Neural progenitor cell (in vitro differentiated cells): ENCODE measurements around the gene RBBP5. TPM values are rescaled to one million over a fixed set of nuclear protein-coding genes. Genes with fewer than 3 reads are reported as not detected.

Experiments used
- DNase-seq: peaks from one replicate; pipeline ENCODE4 v3.0.0-alpha.2; 2016; ENCODE audit warnings: low spot score
- H2AFZ ChIP-seq: fragments of 200-600 bp; sonication (generic); replicated peaks from 2 replicates; pipeline ENCODE4 v1.6.1; 2016; ENCODE audit warnings: antibody characterized with exemption
- H3F3A ChIP-seq: fragments of 200-600 bp; sonication (generic); 2 replicates; pipeline ENCODE4 v1.6.1; 2016; ENCODE audit warnings: antibody characterized with exemption, low read depth
- H3K27ac ChIP-seq: fragments of 200-600 bp; sonication (generic); 2 replicates; pipeline ENCODE4 v1.5.1; 2016; ENCODE audit warnings: mild to moderate bottlenecking
- H3K27me3 ChIP-seq: fragments of 200-600 bp; sonication (generic); 2 replicates; pipeline ENCODE4 v1.6.1; 2016; ENCODE audit warnings: mild to moderate bottlenecking, moderate library complexity
- H3K36me3 ChIP-seq: fragments of 200-600 bp; sonication (generic); 2 replicates; pipeline ENCODE4 v1.5.1; 2016
- H3K4me1 ChIP-seq: fragments of 200-600 bp; sonication (generic); 2 replicates; pipeline ENCODE4 v1.6.1; 2016; ENCODE audit warnings: mixed run types
- H3K4me2 ChIP-seq: fragments of 200-600 bp; sonication (generic); 2 replicates; pipeline ENCODE4 v1.6.1; 2016
- H3K4me3 ChIP-seq: fragments of 200-600 bp; sonication (generic); 2 replicates; pipeline ENCODE4 v1.5.1; 2016
- H3K79me2 ChIP-seq: fragments of 200-600 bp; sonication (generic); 2 replicates; pipeline ENCODE4 v1.6.1; 2016; ENCODE audit warnings: low read depth
- H3K9ac ChIP-seq: fragments of 200-600 bp; sonication (generic); 2 replicates; pipeline ENCODE4 v1.6.1; 2016
- H3K9me3 ChIP-seq: fragments of 200-600 bp; sonication (generic); 2 replicates; pipeline ENCODE4 v1.5.1; 2016; ENCODE audit warnings: low read depth
- H4K20me1 ChIP-seq: fragments of 200-600 bp; sonication (generic); 2 replicates; pipeline ENCODE4 v1.6.1; 2016; ENCODE audit warnings: low read depth
- H3K27ac Mint-ChIP-seq: 3 replicates; pipeline ENCODE4 v1.8.0; 2021; ENCODE audit warnings: mixed read lengths
- H3K27me3 Mint-ChIP-seq: 2 replicates; pipeline ENCODE4 v1.8.0; 2022; ENCODE audit warnings: low read depth, mild to moderate bottlenecking, inconsistent platforms, moderate library complexity, mixed read lengths; ENCODE audit not compliant: insufficient read depth
- H3K36me3 Mint-ChIP-seq: 3 replicates; pipeline ENCODE4 v1.8.0; 2021; ENCODE audit warnings: mixed read lengths
- H3K4me1 Mint-ChIP-seq: 3 replicates; pipeline ENCODE4 v1.8.0; 2021; ENCODE audit warnings: mixed read lengths
- H3K4me3 Mint-ChIP-seq: 3 replicates; pipeline ENCODE4 v1.8.0; 2021; ENCODE audit warnings: mild to moderate bottlenecking, moderate library complexity, mixed read lengths
- H3K9me3 Mint-ChIP-seq: 3 replicates; pipeline ENCODE4 v1.8.0; 2020; ENCODE audit warnings: mixed read lengths
- EZH2 ChIP-seq: fragments of 200-600 bp; sonication (generic); IDR thresholded peaks from 2 replicates; pipeline ENCODE4 v1.6.1; 2017; ENCODE audit warnings: antibody characterized with exemption, mild to moderate bottlenecking, moderate library complexity
- EZH2phosphoT487 ChIP-seq: fragments of 200-600 bp; sonication (generic); IDR thresholded peaks from 2 replicates; pipeline ENCODE4 v1.6.1; 2017; ENCODE audit warnings: antibody characterized with exemption
- total RNA-seq: library from RNA; depleted of rRNA; stranded (reverse); fragments of >200 nt; gene quantifications from 2 replicates; pipeline ENCODE4 v1.2.3, GENCODE V29; 2015; ENCODE audit warnings: low replicate concordance
- TF ChIP-seq, protein P1 (sequence below): fragments of 200-600 bp; sonication (generic); IDR thresholded peaks from 2 replicates; pipeline ENCODE4 v1.5.1; 2017; ENCODE audit warnings: antibody characterized with exemption, mild to moderate bottlenecking

Gene RBBP5
- total RNA-seq, 1 donor from 2014 or later = 30.1 TPM

DNA sequence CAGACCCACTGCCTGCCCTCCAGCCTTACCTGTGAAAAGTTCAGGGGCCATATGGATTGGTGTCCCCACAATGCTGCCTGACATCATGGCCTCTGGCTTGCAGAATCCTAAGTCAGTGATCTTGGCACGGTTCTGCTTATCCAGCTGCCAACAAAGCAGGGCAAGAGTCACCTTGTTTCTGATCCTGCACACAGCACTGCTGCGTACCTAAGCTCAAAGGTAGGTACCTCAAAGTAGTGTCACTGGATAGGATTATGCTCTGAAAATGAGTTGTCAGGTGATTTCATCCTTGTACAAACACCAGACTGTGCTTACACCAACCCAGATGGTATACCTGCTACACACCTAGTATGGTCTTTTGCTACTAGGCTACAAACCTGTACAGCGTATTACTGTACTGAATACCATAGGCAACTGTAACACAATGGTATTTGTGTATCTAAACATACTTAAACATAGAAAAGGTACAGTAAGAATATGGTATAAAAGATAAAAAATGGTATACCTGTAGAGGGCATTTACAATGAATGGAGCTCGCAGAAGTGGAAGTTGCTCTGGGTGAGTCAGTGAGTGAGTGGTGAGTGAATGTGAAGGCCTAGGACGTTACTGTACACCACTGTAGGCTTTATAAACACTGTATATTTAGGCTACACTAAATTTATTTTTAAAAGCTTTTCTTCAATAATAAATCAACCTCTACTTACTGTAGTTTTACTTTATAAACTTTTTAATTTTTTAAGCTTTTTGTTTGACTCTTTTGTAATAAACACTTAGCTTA, 29.1 kb upstream of the RBBP5 start:
- Histone ChIP-seq H2AFZ (no peak overlapping the region), H3K9ac (no peak overlapping the region), H3K27ac (no peak overlapping the region), H3K4me1 (peaks cover 9% of the 10 kb centered on the region), H3K36me3 (peaks cover 11% of the 10 kb centered on the region), H4K20me1 (no peaks in the 10 kb centered on the region), H3K9me3 (no peaks in the 10 kb centered on the region), H3K4me3 (no peak overlapping the region), H3K4me2 (no peak overlapping the region), H3F3A (peaks cover 7% of the 10 kb centered on the region), H3K79me2 (no peaks in the 10 kb centered on the region), H3K27me3 (no peaks in the 10 kb centered on the region)
- DNase-seq = no peak
- TF ChIP-seq EZH2 (no peak), EZH2phosphoT487 (no peak)
- TF ChIP-seq, protein P1, sequence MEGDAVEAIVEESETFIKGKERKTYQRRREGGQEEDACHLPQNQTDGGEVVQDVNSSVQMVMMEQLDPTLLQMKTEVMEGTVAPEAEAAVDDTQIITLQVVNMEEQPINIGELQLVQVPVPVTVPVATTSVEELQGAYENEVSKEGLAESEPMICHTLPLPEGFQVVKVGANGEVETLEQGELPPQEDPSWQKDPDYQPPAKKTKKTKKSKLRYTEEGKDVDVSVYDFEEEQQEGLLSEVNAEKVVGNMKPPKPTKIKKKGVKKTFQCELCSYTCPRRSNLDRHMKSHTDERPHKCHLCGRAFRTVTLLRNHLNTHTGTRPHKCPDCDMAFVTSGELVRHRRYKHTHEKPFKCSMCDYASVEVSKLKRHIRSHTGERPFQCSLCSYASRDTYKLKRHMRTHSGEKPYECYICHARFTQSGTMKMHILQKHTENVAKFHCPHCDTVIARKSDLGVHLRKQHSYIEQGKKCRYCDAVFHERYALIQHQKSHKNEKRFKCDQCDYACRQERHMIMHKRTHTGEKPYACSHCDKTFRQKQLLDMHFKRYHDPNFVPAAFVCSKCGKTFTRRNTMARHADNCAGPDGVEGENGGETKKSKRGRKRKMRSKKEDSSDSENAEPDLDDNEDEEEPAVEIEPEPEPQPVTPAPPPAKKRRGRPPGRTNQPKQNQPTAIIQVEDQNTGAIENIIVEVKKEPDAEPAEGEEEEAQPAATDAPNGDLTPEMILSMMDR = no peak
- H3K9me3 Mint-ChIP-seq = peaks cover 10% of the 10 kb centered on the region
- no peak overlapping the region for H3K27ac Mint-ChIP-seq
- no peaks in the 10 kb centered on the region for H3K27me3 Mint-ChIP-seq
- no peak overlapping the region for H3K4me3 Mint-ChIP-seq
- peaks cover 46% of the 10 kb centered on the region for H3K36me3 Mint-ChIP-seq
- H3K4me1 Mint-ChIP-seq = peaks cover 4% of the 10 kb centered on the region

DNA sequence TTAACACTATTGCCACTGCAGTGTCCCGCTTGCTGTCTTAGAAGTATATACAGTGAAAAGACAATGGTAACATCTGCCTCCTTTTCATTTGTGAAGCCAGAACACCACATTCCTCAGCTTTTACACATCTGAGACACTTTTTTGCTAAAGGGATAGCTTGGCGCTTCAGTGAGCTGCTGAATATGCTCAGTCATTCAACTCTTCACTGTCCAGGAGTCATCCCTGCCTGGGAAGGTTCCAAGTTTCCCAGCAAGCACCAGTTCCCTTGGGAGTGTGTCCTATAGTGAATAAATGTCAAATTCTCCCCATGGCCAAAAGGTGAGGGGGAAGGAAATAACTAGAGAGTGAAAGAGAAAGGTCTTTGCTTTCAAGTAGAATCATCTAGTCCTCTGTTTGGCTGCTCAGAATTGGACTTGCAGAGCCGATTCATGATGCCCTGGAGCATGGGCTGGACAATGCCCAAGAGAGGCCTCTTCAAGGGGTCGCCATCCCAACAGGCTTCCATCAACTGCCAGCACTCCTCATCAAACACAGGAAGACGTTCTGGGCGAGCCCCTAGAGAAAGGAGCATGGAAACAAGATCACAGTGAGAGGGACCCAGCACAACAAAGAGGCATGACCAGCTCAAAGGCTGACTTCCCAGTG, 25.5 kb upstream of the RBBP5 start:
- no peak overlapping the region for H3K27ac Mint-ChIP-seq
- peak overlapping the region; percentile 10 for H3K4me2 ChIP-seq
- peaks cover 13% of the 10 kb centered on the region for H3F3A ChIP-seq
- H3K79me2 ChIP-seq = no peaks in the 10 kb centered on the region
- no peaks in the 10 kb centered on the region for H3K9me3 ChIP-seq
- no peak overlapping the region for H3K9ac ChIP-seq
- no peak overlapping the region for H3K27ac ChIP-seq
- DNase-seq = peak; percentile 4
- no peaks in the 10 kb centered on the region for H3K9me3 Mint-ChIP-seq
- peaks cover 25% of the 10 kb centered on the region for H3K36me3 Mint-ChIP-seq
- H4K20me1 ChIP-seq = no peaks in the 10 kb centered on the region
- H3K4me3 Mint-ChIP-seq = no peak overlapping the region
- no peak overlapping the region for H2AFZ ChIP-seq
- no peak overlapping the region for H3K4me3 ChIP-seq
- H3K27me3 ChIP-seq = no peaks in the 10 kb centered on the region
- peaks cover 9% of the 10 kb centered on the region for H3K4me1 Mint-ChIP-seq
- TF ChIP-seq EZH2 = no peak
- H3K36me3 ChIP-seq = no peaks in the 10 kb centered on the region
- H3K27me3 Mint-ChIP-seq = no peaks in the 10 kb centered on the region
- H3K4me1 ChIP-seq = peaks cover 9% of the 10 kb centered on the region

DNA sequence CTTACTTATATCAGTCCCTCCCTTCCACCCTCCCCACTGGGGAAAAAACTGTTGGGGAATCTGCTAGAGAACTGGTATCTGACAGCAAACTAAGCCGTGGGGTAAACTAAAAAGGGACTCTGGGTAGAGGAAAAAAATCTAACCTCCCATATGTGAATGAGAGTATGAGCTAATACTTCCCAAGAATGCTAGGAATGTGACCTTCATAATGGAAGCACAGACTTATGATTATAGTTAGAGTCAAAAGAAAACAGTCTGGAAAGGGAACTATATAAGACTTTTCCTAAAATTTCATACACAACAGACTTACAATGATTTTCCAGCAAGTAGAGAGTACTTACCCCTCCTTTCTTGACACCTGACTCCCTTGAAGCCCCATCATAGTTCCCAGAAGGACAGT, 23.0 kb upstream of the RBBP5 start:
- Histone ChIP-seq H2AFZ (no peak overlapping the region), H4K20me1 (no peaks in the 10 kb centered on the region), H3F3A (peaks cover 16% of the 10 kb centered on the region), H3K27ac (no peak overlapping the region), H3K4me1 (peaks cover 9% of the 10 kb centered on the region), H3K4me3 (no peak overlapping the region), H3K9me3 (no peaks in the 10 kb centered on the region), H3K4me2 (no peak overlapping the region), H3K27me3 (no peaks in the 10 kb centered on the region), H3K9ac (no peak overlapping the region), H3K79me2 (no peaks in the 10 kb centered on the region), H3K36me3 (no peaks in the 10 kb centered on the region)
- Mint-ChIP-seq H3K4me1 (peaks cover 11% of the 10 kb centered on the region), H3K27ac (no peak overlapping the region), H3K9me3 (peaks cover 3% of the 10 kb centered on the region), H3K4me3 (no peak overlapping the region), H3K36me3 (peaks cover 23% of the 10 kb centered on the region), H3K27me3 (peaks cover 2% of the 10 kb centered on the region)
- TF ChIP-seq, protein P1 = no peak
- TF ChIP-seq EZH2phosphoT487 = no peak
- no peak for TF ChIP-seq EZH2
- DNase-seq = no peak
